ENCODE measurements around the gene EBI3. TPM values are rescaled to one million over a fixed set of nuclear protein-coding genes. Genes with fewer than 3 reads are reported as not detected.
"Not testable (repeated sequence)": the region's sequence is repeated elsewhere in the genome, so short reads cannot be mapped to it uniquely, and the experiment has no call there.

EBI3 gene
- total RNA-seq, 2 experiments from 2014 or later = not detected

GRCh38 chr19:4234142-4234861 lies 5.0 kb downstream of the EBI3 start:
- Histone ChIP-seq H3K4me3 (ENCODE audit: low read length) (no peak overlapping the region), H3K27ac (ENCODE audit: low read depth in 1 of 2, low read length in 2 of 2) (no peak overlapping the region), H3K9me3 (ENCODE audit: control insufficient read depth in 1 of 2, insufficient read depth in 1 of 2, low read length in 2 of 2) (peaks cover 0 to 14% of the 10 kb centered on the region in 2 experiments), H3K4me1 (ENCODE audit: insufficient read depth, low read length) (peaks cover 4% of the 10 kb centered on the region), H3K36me3 (ENCODE audit: insufficient read depth, low read length) (no peaks in the 10 kb centered on the region), H3K27me3 (ENCODE audit: control insufficient read depth in 1 of 2, insufficient read depth in 2 of 2, low read length in 2 of 2) (peaks cover 11% of the 10 kb centered on the region in 2 experiments)
- ChIA-PET CTCF (no interaction called here), POLR2A (no interaction called here)
- Mint-ChIP-seq H3K27me3 (peaks cover 27% of the 10 kb centered on the region), H3K4me1 (ENCODE audit: low read depth) (no peaks in the 10 kb centered on the region), H3K36me3 (ENCODE audit: low read depth) (no peaks in the 10 kb centered on the region), H3K27ac (no peak overlapping the region), H3K9me3 (no peaks in the 10 kb centered on the region), H3K4me3 (no peak overlapping the region)
- DNase-seq (no peak), ATAC-seq (ENCODE audit: poor library complexity) (no peak)
- no peak for TF ChIP-seq CTCF (IDR thresholded peaks at IDR 0.05)
- intact Hi-C loops (cut with DNase I, micrococcal nuclease) = no loop called here

DNA sequence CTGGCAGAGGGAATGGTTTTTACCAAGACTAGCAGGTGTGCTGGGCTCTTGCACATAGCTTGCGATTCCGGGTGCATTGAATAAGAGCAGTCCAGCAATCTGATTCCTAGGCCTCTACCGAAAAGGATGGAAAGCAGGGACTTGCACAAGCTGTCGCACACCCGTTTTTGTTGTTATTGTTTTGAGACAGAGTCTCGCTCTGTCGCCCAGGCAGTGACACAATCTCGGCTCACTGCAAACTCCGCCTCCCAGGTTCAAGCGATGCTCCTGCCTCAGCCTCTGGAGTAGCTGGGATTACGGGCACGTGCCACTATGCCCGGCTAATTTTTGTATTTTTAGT lies 5.5 kb downstream of the EBI3 start:
- Histone ChIP-seq H3K9me3 (ENCODE audit: control insufficient read depth in 1 of 2, insufficient read depth in 1 of 2, low read length in 2 of 2) (peaks cover 0 to 11% of the 10 kb centered on the region in 2 experiments), H3K36me3 (ENCODE audit: insufficient read depth, low read length) (no peaks in the 10 kb centered on the region), H3K4me1 (ENCODE audit: insufficient read depth, low read length) (no peaks in the 10 kb centered on the region), H3K27ac (ENCODE audit: low read depth in 1 of 2, low read length in 2 of 2) (no peak overlapping the region), H3K27me3 (ENCODE audit: control insufficient read depth in 1 of 2, insufficient read depth in 2 of 2, low read length in 2 of 2) (peaks cover 7 to 8% of the 10 kb centered on the region in 2 experiments), H3K4me3 (ENCODE audit: low read length) (no peak overlapping the region)
- no peak for ATAC-seq (ENCODE audit: poor library complexity)
- Mint-ChIP-seq H3K4me1 (ENCODE audit: low read depth) (no peaks in the 10 kb centered on the region), H3K4me3 (no peak overlapping the region), H3K36me3 (ENCODE audit: low read depth) (no peaks in the 10 kb centered on the region), H3K27ac (no peak overlapping the region), H3K9me3 (no peaks in the 10 kb centered on the region), H3K27me3 (peaks cover 21% of the 10 kb centered on the region)
- TF ChIP-seq CTCF (IDR thresholded peaks at IDR 0.05) = no peak
- ChIA-PET POLR2A (no interaction called here), CTCF (no interaction called here)
- intact Hi-C loops (cut with DNase I, micrococcal nuclease) = no loop called here
- no peak for DNase-seq

GRCh38 chr19:4237510-4237909 lies 8.2 kb downstream of the EBI3 start:
- DNase-seq; H3K9me3 Mint-ChIP-seq; CTCF ChIA-PET; H3K36me3 ChIP-seq (ENCODE audit: insufficient read depth, low read length); H3K4me1 ChIP-seq (ENCODE audit: insufficient read depth, low read length); POLR2A ChIA-PET; H3K27ac ChIP-seq (ENCODE audit: low read depth in 1 of 2, low read length in 2 of 2); H3K4me3 Mint-ChIP-seq; H3K4me3 ChIP-seq (ENCODE audit: low read length); H3K27ac Mint-ChIP-seq; H3K36me3 Mint-ChIP-seq (ENCODE audit: low read depth); H3K27me3 ChIP-seq (ENCODE audit: control insufficient read depth in 1 of 2, insufficient read depth in 2 of 2, low read length in 2 of 2); H3K4me1 Mint-ChIP-seq (ENCODE audit: low read depth); intact Hi-C loops (cut with DNase I, micrococcal nuclease); ATAC-seq (ENCODE audit: poor library complexity): not testable (repeated sequence)
- peaks cover 18% of the 10 kb centered on the region for H3K27me3 Mint-ChIP-seq
- peaks cover 7 to 12% of the 10 kb centered on the region in 2 experiments for H3K9me3 ChIP-seq (ENCODE audit: control insufficient read depth in 1 of 2, insufficient read depth in 1 of 2, low read length in 2 of 2)

DNA sequence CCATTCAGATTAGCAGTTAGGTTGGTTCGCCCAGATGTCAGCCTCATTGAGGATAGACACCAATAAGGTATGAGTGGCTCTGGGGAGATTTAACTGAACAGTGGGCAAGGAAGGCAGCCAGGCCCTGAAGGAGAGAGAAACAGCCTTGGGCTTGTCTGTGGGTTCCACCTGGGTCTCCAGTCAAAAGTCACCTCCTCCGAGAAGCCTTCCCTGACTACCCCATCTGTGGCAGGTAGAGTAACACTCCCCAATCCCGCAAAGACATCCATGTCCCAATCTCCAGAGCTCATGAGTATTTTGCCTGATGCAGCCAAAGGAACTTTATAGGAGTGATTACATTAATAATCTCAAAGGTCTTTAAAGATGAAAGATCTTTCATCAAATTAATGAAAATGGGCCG lies 9.5 kb downstream of the EBI3 start:
- TF ChIP-seq CTCF (IDR thresholded peaks at IDR 0.05) = no peak
- Mint-ChIP-seq H3K4me3 (no peak overlapping the region), H3K9me3 (peaks cover 5% of the 10 kb centered on the region), H3K4me1 (ENCODE audit: low read depth) (no peaks in the 10 kb centered on the region), H3K27ac (no peak overlapping the region), H3K27me3 (peaks cover 10% of the 10 kb centered on the region), H3K36me3 (ENCODE audit: low read depth) (no peaks in the 10 kb centered on the region)
- ATAC-seq (ENCODE audit: poor library complexity) = no peak
- CTCF ChIA-PET = no interaction called here
- no peaks in the 10 kb centered on the region for H3K27me3 ChIP-seq (ENCODE audit: control insufficient read depth in 1 of 2, insufficient read depth in 2 of 2, low read length in 2 of 2)
- H3K27ac ChIP-seq (ENCODE audit: low read depth in 1 of 2, low read length in 2 of 2) = no peak overlapping the region
- intact Hi-C loops (cut with DNase I, micrococcal nuclease) = no loop called here
- no peak for DNase-seq
- H3K4me3 ChIP-seq (ENCODE audit: low read length) = no peak overlapping the region
- H3K36me3 ChIP-seq (ENCODE audit: insufficient read depth, low read length) = no peaks in the 10 kb centered on the region
- H3K9me3 ChIP-seq (ENCODE audit: control insufficient read depth in 1 of 2, insufficient read depth in 1 of 2, low read length in 2 of 2) = peaks cover 7 to 12% of the 10 kb centered on the region in 2 experiments
- H3K4me1 ChIP-seq (ENCODE audit: insufficient read depth, low read length) = no peaks in the 10 kb centered on the region
- POLR2A ChIA-PET = interaction anchor here (0.7 kb wide), 1 partner anchor 13 kb away, joined by 3 read pairs; no protein-coding TSS in a partner anchor
